K562 (cell line): ENCODE data around the gene MADCAM1. TPM values are rescaled to one million over a fixed set of nuclear protein-coding genes. Genes with fewer than 3 reads are reported as not detected.

ENCODE experiments used
- CAMTA2 ChIP-seq: fragments of 250-450 bp; sonication (Bioruptor Pico); conservative IDR thresholded peaks from 2 replicates; pipeline ENCODE4 v1.5.1; 2022
- HDGF ChIP-seq: fragments of 450-650 bp; IDR thresholded peaks from 2 replicates; pipeline ENCODE4 v1.6.1; 2016
- HNRNPK ChIP-seq: fragments of 200-400 bp; formaldehyde crosslinking; IDR thresholded peaks from one replicate; pipeline ENCODE4 v1.6.1; 2018; ENCODE audit warnings: mild to moderate bottlenecking, low read depth, low read length; ENCODE audit not compliant: poor library complexity, severe bottlenecking
- ILF3 ChIP-seq: fragments of 450-650 bp; IDR thresholded peaks from 2 replicates; pipeline ENCODE4 v1.6.1; 2018; ENCODE audit warnings: antibody characterized with exemption, mild to moderate bottlenecking, moderate library complexity, borderline replicate concordance
- KDM2B ChIP-seq: fragments of 250-450 bp; sonication (Bioruptor Pico); IDR thresholded peaks from 2 replicates; pipeline ENCODE4 v1.8.0; 2021; ENCODE audit warnings: mild to moderate bottlenecking, moderate library complexity
- RBM25 ChIP-seq: fragments of 200-400 bp; formaldehyde crosslinking; IDR thresholded peaks from 2 replicates; pipeline ENCODE4 v1.6.1; 2018; ENCODE audit warnings: low read length, low read depth, moderate library complexity; ENCODE audit not compliant: severe bottlenecking
- TFAP4 ChIP-seq: sonication (generic); formaldehyde crosslinking; IDR thresholded peaks from 2 replicates; pipeline ENCODE4 v1.8.0; 2022; ENCODE audit warnings: missing genetic modification reagents, mild to moderate bottlenecking, moderate library complexity, borderline replicate concordance
- ZC3H4 ChIP-seq: sonication (generic); formaldehyde crosslinking; IDR thresholded peaks from 2 replicates; pipeline ENCODE4 v1.9.0; 2021; ENCODE audit warnings: missing genetic modification reagents, borderline replicate concordance
- ZNF41 ChIP-seq: fragments of 250-450 bp; sonication (Bioruptor Pico); conservative IDR thresholded peaks from 2 replicates; pipeline ENCODE4 v1.4.0; 2020; ENCODE audit warnings: mild to moderate bottlenecking
- ZNF639 ChIP-seq, 2 experiments: fragments of 200-800 bp in 1 of 2; sonication (Bioruptor generic) in 1 of 2; sonication (generic) in 1 of 2; formaldehyde crosslinking in 1 of 2; IDR thresholded peaks in 1 of 2; conservative IDR thresholded peaks in 1 of 2; 2 replicates each; pipeline versions ENCODE4 v1.5.0 to v1.6.1; 2016 to 2020; ENCODE audit warnings: missing compliant biosample characterization in 1 of 2, missing genetic modification characterization in 1 of 2, missing genetic modification reagents in 1 of 2
- polyA plus RNA-seq, 8 experiments: library from polyadenylated mRNA; depleted of rRNA in 4 of 8; stranded (reverse) in 5 of 8; unstranded in 3 of 8; fragments of >200 nt; fragmentation: Nextera tagmentation in 2 of 8; fragmentation: Illumina TruSeq in 1 of 8; extraction: Ambion mirVana in 2 of 8; extraction: Trizol in 1 of 8; gene quantifications; 2 replicates each; pipeline versions ENCODE4 v1.2.1 to v1.2.3, GENCODE V29; 2011 to 2014; ENCODE audit warnings: inconsistent platforms in 1 of 8, missing spikeins in 1 of 8
- total RNA-seq, 7 experiments: library from RNA; depleted of rRNA in 6 of 7; stranded (reverse); fragments of >200 nt in 6 of 7; fragmentation: Illumina TruSeq in 2 of 7; extraction: Trizol in 2 of 7; gene quantifications; 2 replicates each; pipeline versions ENCODE4 v1.2.1 to v1.2.3, GENCODE V29; 2011 to 2021; ENCODE audit warnings: low replicate concordance in 1 of 7
- TF ChIP-seq, protein P1 (sequence below): fragments of 250-450 bp; sonication (Bioruptor Pico); IDR thresholded peaks from 2 replicates; pipeline ENCODE4 v1.8.0; 2022; ENCODE audit warnings: moderate library complexity, mild to moderate bottlenecking, inconsistent platforms
- TF ChIP-seq, protein P2 (sequence below): fragments of 450-650 bp; conservative IDR thresholded peaks from 2 replicates; pipeline ENCODE4 v1.6.1; 2016; ENCODE audit warnings: missing genetic modification characterization, low read depth, mild to moderate bottlenecking, missing compliant biosample characterization, moderate library complexity
- TF ChIP-seq, protein P3 (sequence below): IDR thresholded peaks from 2 replicates; pipeline ENCODE4 v1.6.1; 2012; ENCODE audit warnings: low read depth, low read length, improper control_type of control experiment, borderline replicate concordance
- TF ChIP-seq, protein P4 (sequence below): sonication (generic); formaldehyde crosslinking; IDR thresholded peaks from 2 replicates; pipeline ENCODE4 v1.8.1; 2023; ENCODE audit warnings: mild to moderate bottlenecking, missing genetic modification reagents
- TF ChIP-seq, protein P5 (sequence below): fragments of 250-450 bp; sonication (Bioruptor Pico); IDR thresholded peaks from 2 replicates; pipeline ENCODE4 v1.5.0; 2022; ENCODE audit warnings: mild to moderate bottlenecking

MADCAM1 gene
- total and polyA plus RNA-seq, 9 of the 15 experiments (the other 6 are each of a cell fraction or from before 2014, with no cell fraction given), result 0.09 to 0.36 (median 0.09) TPM; not detected in 6

DNA sequence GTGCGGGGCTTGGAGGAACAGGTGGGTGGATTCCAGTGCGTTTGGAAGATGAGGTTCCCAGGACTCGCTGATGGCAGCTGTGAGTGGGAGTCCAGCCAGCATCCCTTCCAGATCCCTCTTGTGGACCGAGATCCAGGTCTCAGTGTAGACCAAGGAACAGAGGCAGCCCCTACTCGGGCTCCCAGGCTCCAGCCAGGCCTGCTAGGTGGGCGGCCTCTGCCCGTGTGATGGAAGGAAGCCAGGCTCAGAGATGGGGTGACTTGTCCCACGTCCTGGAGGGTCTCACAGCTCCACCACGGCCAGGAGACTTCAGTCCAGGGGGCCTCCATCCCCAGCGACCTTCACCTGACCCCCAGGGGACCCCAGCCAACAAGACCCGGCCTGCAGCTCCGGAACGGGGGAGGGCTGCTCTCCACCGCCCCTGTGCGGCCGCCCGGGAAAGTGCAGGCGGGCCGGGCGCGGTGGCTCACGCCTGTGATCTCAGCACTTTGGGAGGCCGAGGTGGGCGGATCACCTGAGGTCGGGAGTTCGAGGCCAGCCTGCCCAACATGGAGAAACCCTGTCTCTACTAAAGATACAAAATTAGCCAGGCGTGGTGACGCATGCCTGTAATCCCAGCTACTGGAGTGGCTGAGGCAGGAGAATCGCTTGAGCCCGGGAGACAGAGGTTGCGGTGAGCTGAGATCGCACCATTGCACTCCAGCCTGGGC is 729 bp upstream of the MADCAM1 start (continued):
- TF ChIP-seq TFAP4 (CRISPR knock-in tag), result peak; percentile 69; the same call in 1 of the 2 replicates
- TF ChIP-seq, protein P1, sequence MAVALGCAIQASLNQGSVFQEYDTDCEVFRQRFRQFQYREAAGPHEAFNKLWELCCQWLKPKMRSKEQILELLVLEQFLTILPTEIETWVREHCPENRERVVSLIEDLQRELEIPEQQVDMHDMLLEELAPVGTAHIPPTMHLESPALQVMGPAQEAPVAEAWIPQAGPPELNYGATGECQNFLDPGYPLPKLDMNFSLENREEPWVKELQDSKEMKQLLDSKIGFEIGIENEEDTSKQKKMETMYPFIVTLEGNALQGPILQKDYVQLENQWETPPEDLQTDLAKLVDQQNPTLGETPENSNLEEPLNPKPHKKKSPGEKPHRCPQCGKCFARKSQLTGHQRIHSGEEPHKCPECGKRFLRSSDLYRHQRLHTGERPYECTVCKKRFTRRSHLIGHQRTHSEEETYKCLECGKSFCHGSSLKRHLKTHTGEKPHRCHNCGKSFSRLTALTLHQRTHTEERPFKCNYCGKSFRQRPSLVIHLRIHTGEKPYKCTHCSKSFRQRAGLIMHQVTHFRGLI (CRISPR knock-in tag), result no peak
- TF ChIP-seq, protein P2, sequence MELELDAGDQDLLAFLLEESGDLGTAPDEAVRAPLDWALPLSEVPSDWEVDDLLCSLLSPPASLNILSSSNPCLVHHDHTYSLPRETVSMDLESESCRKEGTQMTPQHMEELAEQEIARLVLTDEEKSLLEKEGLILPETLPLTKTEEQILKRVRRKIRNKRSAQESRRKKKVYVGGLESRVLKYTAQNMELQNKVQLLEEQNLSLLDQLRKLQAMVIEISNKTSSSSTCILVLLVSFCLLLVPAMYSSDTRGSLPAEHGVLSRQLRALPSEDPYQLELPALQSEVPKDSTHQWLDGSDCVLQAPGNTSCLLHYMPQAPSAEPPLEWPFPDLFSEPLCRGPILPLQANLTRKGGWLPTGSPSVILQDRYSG (tag), result no peak
- TF ChIP-seq HDGF, result no peak
- TF ChIP-seq ZC3H4, result no peak
- TF ChIP-seq HNRNPK, result no peak
- TF ChIP-seq CAMTA2 (CRISPR knock-in tag), result no peak
- TF ChIP-seq ZNF41 (CRISPR knock-in tag), result no peak
- no peak for TF ChIP-seq ILF3
- TF ChIP-seq ZNF639 (CRISPR knock-in tag; conservative IDR thresholded peaks at IDR 0.05 in 1 of 2, IDR thresholded peaks at IDR 0.05 in 1 of 2), result no peak
- TF ChIP-seq, protein P3, sequence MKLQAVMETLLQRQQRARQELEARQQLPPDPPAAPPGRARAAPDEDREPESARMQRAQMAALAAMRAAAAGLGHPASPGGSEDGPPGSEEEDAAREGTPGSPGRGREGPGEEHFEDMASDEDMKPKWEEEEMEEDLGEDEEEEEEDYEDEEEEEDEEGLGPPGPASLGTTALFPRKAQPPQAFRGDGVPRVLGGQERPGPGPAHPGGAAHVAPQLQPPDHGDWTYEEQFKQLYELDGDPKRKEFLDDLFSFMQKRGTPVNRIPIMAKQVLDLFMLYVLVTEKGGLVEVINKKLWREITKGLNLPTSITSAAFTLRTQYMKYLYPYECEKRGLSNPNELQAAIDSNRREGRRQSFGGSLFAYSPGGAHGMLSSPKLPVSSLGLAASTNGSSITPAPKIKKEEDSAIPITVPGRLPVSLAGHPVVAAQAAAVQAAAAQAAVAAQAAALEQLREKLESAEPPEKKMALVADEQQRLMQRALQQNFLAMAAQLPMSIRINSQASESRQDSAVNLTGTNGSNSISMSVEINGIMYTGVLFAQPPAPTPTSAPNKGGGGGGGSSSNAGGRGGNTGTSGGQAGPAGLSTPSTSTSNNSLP, result no peak
- TF ChIP-seq, protein P4, sequence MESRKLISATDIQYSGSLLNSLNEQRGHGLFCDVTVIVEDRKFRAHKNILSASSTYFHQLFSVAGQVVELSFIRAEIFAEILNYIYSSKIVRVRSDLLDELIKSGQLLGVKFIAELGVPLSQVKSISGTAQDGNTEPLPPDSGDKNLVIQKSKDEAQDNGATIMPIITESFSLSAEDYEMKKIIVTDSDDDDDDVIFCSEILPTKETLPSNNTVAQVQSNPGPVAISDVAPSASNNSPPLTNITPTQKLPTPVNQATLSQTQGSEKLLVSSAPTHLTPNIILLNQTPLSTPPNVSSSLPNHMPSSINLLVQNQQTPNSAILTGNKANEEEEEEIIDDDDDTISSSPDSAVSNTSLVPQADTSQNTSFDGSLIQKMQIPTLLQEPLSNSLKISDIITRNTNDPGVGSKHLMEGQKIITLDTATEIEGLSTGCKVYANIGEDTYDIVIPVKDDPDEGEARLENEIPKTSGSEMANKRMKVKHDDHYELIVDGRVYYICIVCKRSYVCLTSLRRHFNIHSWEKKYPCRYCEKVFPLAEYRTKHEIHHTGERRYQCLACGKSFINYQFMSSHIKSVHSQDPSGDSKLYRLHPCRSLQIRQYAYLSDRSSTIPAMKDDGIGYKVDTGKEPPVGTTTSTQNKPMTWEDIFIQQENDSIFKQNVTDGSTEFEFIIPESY (CRISPR knock-in tag), result no peak
- TF ChIP-seq RBM25, result no peak
- no peak for TF ChIP-seq KDM2B
- TF ChIP-seq, protein P5, sequence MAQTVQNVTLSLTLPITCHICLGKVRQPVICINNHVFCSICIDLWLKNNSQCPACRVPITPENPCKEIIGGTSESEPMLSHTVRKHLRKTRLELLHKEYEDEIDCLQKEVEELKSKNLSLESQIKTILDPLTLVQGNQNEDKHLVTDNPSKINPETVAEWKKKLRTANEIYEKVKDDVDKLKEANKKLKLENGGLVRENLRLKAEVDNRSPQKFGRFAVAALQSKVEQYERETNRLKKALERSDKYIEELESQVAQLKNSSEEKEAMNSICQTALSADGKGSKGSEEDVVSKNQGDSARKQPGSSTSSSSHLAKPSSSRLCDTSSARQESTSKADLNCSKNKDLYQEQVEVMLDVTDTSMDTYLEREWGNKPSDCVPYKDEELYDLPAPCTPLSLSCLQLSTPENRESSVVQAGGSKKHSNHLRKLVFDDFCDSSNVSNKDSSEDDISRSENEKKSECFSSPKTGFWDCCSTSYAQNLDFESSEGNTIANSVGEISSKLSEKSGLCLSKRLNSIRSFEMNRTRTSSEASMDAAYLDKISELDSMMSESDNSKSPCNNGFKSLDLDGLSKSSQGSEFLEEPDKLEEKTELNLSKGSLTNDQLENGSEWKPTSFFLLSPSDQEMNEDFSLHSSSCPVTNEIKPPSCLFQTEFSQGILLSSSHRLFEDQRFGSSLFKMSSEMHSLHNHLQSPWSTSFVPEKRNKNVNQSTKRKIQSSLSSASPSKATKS (CRISPR knock-in tag), result no peak
